Measurements from ENCODE around the gene CELF1.

GRCh38 chr11:47577460-47578041, 24.6 kb upstream of the CELF1 start:
- TF ChIP-seq CTCF (IDR thresholded peaks at IDR 0.05) (no peak), POLR2A (IDR thresholded peaks at IDR 0.05) (no peak)

Data from uterus (tissue), 2 donors.